Activated gamma-delta T cell treated with Interleukin-2 at 50 U/mL for 16 hours (primary cell): ENCODE data around the gene BAHCC1.

ENCODE experiments used
- DNase-seq: peaks from one replicate; pipeline ENCODE4 v3.0.0-alpha.2; 2020

The BAHCC1 gene

DNA sequence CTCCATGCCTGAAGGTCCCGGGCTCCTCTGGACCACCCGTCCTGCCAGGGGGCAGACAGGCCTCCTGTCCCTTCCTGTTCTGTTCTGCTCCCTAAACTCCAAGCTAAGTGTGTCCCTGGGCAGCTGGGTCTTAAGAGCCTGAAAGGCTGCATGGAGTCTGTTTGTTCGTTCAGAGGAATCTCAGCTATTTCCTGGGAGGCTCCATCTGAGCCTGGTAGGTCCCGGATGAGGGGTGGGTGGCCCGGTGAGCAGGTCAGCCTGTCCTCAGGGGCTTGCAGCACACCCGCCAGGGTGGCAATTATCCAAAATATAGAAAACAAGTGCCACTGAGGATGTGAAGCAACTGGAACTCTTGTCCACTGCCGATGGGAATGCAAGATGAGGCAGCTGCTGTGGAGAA lies 104.8 kb downstream of the BAHCC1 start:
- no peak for DNase-seq

DNA sequence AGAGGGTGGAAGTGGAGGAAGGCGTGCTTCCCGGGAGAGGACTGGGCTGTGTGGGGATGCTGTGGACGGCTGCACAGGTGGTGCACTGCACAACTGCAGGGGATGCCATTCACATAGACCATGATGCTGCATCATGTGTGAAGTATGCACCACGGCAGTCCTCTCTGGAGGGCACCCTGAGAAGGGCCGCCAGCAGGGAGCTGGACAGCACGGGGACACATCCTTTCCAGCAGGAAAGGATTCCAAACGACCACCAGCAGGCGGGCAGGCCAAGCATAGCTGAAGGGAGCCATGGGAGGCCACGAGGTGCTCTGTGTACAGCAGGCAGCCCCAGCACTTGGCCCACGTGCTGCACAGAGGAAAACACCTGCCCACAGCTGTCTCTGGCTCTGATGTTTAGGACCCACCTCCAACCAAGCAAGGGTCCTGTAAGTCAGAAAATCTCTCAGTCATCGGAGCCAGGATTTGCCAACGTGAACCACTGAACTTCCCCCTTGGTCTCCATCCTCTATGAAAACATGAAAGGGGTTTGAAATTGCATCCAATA lies 107.3 kb downstream of the BAHCC1 start:
- DNase-seq, result no peak

DNA sequence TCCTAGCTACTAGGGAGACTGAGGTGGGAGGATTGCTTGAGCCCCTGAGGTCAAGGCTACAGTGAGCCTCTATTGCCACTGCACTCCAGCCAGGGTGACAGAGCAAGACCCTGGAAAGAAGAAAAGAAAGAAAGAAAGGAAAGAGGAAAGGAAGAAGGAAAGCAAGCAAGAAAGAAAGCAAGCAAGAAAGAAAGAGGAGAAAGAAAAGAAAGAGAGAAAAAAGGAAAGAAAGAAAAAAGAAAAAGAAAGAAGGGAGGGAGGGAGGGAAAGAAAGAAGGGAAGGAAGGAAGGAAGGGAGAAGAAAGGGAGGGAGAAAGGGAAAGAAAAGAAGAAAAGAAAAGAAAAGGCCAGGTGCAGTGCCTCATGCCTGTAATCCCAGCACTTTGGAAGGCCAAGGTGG lies 108.4 kb downstream of the BAHCC1 start:
- DNase-seq, result no peak

DNA sequence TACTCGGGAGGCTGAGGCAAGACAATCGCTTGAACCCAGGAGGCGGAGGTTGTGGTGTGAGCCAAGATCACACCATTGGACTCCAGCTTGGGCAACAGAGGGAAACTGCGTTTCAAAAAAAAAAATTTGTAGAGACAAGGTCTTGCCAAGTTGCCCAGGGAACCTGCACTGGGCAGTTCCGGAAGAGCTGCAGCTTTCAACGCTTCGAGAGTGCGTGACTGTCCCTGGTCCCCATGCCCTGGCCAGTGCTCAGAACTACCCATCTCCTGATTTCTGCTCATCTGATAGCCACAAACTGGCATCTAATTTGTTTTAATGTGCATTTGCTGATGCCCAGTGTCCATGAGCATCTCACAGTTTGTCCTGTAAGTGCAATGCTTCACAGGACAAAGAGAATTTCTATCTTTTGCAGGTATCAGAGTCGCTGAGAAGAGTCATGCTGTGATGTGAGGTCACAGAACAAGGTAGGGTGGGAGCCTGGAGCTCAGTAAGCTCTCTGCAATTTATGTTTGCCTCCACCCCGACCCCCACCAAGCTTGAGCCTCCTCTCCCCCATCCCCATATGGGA lies 113.5 kb downstream of the BAHCC1 start:
- DNase-seq, result no peak

DNA sequence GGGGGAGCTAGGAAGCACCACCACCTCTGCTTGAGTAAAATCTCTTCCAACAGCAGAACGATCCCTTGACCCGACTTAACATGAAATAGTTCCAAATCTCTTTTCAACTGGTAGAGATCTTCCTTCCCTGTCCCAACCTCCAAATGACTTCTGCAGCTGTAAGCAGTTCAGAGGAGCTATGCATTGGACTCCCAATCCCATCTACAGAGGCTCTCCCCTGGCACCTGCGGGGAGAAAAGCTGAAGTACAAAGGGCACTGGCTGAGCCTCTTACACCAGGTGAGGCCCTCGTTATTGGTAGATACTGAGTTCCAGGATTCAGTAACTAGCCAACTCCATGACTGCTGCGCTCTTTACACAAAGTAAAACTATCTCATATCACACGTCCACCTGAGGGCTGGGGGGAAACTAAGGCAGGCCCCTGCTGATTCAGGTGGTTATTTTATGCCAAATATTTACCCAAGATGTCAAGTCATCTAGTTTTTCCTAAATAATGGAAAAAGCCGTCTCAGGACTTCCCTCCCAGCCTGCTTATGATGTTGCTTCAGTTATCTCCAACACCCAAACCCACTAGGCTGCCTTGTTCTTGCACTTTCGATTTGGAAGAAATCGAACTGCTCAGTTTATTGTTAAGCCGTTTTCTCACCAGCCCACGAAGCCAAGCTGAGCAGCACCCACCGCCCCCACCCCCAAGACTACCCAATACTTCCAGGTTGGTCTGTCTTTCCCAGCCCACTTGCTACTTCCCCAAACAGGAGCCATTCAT lies 114.1 kb downstream of the BAHCC1 start:
- no peak for DNase-seq

DNA sequence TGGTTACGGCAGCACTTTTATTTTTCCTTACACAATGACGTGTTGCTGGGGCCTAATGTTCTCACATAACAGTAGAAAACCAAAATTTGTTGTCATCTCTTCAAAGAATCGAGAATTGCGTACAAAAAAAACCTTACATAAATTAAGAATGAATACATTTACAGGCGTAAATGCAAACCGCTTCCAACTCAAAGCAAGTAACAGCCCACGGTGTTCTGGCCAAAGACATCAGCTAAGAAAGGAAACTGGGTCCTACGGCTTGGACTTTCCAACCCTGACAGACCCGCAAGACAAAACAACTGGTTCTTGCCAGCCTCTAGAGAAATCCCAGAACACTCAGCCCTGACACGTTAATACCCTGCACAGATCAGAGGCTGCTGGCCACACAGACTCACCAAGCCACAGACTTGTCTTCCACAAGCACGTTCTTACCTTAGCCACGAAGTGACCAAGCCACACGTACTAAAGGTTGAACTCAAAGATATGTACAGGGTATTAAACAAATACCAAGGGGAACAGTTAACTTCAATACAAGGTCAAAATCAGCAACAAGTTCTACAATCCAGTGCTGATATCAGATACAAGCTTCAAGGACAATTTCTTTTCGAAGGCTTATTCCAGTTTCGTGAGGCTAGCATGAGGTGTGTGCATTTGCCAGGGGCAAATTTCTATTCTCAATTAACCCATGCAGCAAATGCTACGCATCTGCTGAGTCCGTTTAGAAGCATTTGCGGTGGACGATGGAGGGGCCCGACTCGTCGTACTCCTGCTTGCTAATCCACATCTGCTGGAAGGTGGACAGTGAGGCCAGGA lies 114.9 kb downstream of the BAHCC1 start:
- DNase-seq, result no peak

DNA sequence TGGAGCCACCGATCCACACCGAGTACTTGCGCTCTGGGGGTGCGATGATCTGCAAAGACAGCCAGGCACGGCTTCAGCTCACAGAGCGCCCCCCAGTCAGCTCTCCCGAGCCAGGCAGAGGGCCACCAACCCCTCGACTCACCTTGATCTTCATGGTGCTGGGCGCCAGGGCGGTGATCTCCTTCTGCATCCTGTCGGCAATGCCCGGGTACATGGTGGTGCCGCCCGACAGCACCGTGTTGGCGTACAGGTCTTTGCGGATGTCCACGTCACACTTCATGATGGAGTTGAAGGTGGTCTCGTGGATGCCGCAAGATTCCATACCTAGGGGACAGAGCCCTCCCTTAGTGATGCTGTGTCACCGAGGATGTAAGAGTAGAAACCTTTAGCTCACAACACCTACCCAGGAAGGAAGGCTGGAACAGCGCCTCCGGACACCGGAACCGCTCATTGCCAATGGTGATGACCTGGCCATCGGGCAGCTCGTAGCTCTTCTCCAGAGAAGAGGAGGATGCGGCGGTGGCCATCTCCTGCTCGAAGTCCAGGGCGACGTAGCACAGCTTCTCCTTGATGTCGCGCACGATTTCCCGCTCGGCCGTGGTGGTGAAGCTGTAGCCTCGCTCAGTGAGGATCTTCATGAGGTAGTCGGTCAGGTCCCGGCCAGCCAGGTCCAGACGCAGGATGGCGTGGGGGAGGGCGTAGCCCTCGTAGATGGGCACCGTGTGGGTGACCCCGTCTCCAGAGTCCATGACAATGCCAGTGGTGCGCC lies 115.7 kb downstream of the BAHCC1 start:
- DNase-seq, result peak; percentile 41

DNA sequence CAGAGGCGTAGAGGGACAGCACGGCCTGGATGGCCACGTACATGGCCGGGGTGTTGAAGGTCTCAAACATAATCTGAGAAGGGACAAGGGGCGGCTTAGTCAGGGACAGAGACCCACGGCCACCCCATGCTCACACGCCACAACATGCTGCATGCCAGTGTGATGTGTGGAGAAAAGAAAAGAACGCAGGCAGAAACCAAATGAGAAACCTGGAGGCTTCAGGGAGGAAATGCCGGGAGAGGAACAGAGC lies 116.2 kb downstream of the BAHCC1 start:
- no peak for DNase-seq

DNA sequence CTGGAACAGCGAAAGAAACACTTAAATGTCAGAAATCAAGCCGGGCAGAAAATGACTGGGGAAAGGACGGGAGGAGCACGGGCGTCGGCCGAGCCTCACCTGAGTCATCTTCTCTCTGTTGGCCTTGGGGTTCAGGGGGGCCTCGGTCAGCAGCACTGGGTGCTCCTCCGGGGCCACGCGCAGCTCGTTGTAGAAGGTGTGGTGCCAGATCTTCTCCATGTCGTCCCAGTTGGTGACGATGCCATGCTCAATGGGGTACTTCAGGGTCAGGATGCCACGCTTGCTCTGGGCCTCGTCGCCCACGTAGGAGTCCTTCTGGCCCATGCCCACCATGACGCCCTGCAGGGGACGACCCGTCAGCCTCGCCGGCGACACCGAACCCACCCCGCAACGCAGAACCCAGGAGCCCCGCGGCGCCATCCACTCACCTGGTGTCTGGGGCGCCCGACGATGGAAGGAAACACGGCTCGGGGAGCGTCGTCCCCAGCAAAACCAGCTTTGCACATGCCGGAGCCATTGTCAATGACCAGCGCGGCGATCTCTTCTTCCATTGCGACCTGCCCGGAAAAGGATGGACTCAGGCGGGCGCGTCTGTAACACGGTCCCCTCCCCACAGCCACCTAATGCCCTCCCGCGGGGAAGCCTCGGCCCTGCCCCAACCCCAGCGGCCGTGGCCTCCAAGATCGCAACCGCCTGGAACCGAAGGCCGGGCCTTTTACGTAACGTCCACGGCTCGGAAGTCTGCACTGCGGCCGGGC lies 116.7 kb downstream of the BAHCC1 start:
- no peak for DNase-seq

DNA sequence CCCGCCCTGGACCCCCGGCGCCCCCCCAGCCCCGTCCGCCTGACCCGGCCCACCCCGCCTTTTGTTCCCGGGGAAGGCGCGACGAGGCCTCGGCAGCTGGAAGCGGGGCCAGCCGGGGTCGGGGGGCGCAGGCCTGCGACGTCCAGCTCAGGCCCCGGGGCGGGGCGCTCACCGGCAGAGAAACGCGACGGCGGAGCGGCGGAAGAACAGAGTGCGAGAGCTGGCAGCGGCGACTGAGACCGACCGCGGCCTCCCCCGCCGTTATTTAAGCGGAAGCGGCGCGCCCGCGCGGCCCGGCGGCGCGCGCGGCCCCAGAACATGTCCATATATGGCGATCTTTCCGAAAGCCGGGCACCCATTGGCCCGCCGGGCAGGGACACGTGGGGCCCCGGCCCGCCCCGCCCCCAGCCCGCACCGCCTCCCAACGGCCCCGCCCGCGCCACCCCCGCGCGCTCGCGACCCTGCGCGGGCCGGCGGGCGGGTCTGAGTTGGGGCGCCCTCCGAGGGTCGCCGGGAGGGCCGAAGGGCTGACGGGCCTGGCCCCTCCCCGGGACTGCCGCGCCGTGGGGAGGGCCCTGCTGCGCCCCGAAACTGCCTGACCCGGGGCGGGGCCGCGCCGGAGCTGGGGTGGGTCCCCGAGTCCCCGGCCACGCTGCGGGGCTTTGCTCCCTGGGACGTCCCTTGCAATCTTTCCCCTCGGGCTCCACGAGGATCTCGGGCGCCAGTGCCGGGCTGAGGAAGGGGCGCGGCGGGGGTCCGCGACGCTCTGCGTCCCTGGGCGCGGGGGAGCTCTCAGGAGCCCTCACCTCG lies 117.5 kb downstream of the BAHCC1 start, which contains the start of gene ACTG1:
Gene ACTG1, minus strand, starts transcription at position 238 of the 810 bp plus-strand sequence. CDS start 445 bp downstream, outside the sequence.
- peak; percentile 91 for DNase-seq

DNA sequence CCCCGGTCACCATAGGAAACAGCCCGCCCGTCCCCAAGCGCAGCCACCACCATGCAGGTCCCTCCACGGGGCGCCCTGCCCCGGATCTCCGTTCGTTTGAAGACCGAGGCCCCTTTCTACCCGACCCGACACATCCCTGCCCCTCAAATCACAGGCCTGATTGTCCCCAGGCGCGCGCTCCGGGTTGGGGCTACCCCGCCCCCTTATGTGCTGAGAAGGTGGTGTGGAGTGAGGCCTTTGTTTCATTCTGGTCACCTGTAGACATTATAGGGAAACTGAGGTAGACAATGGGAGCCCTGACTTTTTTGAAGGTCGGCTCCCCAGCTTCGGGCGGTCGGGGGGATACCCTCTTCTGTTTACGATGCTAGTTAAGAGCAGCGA lies 118.1 kb downstream of the BAHCC1 start:
- peak; percentile 65 for DNase-seq

DNA sequence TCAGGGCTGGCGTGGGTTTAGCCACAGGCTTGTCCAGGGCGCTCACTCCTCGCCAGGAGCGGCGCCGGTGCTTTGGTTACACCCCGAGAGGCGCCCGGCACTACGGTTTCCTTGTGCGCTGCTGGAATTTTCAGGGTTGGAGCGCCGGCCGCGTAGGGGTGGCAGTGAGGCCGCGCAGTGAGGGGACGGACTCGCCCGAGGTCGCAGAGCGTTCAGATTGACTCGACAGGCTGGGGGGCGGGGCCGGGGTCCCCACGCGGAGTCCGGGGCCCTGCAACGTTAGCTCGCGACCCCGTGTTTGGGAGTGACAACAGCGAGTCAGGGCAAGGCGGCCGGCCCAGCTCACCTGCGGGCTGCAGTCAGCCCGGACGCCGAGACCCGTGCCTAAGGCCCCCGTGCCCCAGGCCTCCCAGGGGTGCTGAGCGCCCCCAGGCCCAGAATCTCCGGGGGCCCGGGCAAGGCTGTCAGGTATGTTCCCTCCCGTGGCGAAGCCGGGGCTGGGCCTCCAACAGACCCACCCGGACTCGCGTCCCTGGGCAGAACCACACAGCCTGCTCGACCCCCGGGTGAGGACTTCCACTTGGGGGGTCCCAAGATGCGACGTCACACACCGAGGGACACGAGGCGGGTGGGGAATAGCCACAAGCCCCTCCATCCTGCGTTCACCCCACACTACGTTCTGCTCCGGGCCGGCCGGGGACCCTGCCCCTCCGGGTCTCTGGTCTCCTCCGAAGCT lies 118.7 kb downstream of the BAHCC1 start:
- DNase-seq, result no peak

DNA sequence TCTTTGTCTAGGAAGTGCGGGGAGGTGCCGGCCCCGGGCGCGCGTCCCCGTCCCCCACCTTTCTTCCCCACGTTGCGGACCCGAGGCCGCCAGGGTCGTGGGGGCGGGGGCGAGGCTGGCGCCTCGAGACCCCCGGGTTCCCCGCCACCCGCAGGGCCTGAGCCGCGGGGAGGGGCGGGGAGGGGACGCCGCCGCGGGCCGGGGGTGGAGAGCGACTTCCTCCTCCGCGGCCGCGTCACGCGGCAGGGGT lies 119.2 kb downstream of the BAHCC1 start:
- no peak for DNase-seq

DNA sequence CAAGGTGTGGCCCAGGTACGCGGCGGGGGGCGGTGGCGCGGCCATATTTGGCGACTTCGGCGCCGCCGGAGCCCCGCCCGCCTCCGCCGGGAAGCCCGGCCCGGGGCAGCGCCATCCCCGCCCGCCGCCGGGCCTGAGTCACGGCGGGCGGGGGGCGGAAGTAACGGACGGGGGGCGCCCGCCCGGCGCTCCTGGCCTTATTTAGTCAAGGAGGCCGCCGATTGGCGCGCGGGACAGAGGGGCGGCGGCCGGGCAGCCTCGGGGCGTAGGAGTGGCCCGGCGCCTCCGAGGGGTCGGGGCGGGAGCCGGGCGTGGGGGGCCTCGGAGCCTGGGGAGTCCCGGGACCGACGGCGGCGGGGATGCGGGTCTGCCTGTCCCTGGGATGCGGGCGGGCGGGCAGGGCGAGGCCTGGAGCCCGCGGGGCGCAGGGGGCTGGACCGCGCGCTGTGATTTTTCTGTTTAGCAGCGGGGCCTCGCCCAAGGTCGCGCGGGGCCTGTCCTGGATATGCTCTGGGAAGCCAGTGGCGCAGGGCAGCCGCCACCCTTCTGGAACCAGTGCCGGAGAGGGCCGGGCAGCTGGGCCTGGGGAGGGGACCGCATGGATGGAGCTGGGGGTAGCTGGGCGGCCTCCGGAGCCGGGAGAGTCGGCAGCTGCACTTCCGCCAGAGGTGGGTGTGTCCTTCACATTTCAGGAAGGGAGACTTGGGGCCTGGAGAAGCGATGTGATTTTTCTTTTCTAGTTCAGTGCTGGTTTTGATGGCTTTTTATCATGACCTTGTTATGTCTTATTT lies 119.7 kb downstream of the BAHCC1 start:
- DNase-seq, result peak; percentile 59

DNA sequence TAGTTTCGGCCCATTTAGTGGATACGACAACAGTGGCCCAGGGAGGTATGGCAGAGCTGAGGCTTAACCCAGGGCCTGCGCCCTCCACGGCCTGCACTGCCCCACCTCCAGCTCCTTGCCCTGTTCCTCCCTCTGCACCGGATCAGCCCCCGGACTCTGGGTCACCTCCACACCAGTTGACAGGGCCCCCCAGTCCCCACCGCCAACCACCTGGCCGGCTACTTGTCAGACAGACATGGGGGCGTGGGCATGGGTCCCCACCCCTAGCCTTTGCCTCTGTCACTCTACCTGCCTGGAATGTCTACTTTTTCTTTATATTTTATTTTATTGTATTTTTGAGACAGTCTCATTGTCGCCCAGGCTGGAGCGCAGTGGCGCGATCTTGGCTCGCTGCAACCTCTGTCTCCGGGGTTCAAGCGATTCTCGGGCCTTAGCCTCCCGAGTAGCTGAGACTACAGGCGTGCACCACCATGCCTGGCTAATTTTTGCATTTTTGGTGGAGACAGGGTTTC lies 120.3 kb downstream of the BAHCC1 start:
- DNase-seq, result no peak
